Measurements from ENCODE around the gene CHRNB2. TPM values are rescaled to one million over a fixed set of nuclear protein-coding genes. Genes with fewer than 3 reads are reported as not detected.

The CHRNB2 gene
- total and polyA plus RNA-seq, 9 of the 15 experiments (the other 6 are each of a cell fraction or from before 2014, with no cell fraction given): 0.01 TPM; not detected in 8

GRCh38 chr1:154549202-154549770, 18.3 kb upstream of the CHRNB2 start:
- in situ Hi-C loops (cut with MboI): loop anchor here (5.0 kb wide), 1 partner anchor 202 kb away; no protein-coding TSS in a partner anchor
- Histone ChIP-seq H3K9ac (ENCODE audit: insufficient read depth in 1 of 2, low read depth in 2 of 2, low read length in 2 of 2) (no peak overlapping the region), H2AFZ (ENCODE audit: low read depth, low read length) (no peak overlapping the region), H3K79me2 (ENCODE audit: control insufficient read depth, insufficient read depth, low read length) (no peaks in the 10 kb centered on the region), H4K20me1 (replicated peaks; ENCODE audit: control insufficient read depth, insufficient read depth, low read length) (peaks cover 8% of the 10 kb centered on the region; the same call in 1 of the 2 replicates), H3K27ac (ENCODE audit: extremely low read depth, low read depth, low read length) (no peak overlapping the region), H3K36me3 (ENCODE audit: control insufficient read depth, insufficient read depth, low read length) (peaks cover 59% of the 10 kb centered on the region), H3K9me3 (replicated peaks; ENCODE audit: control insufficient read depth, insufficient read depth, low read depth, low read length) (no peaks in the 10 kb centered on the region), H3K27me3 (ENCODE audit: control insufficient read depth in 2 of 2, insufficient read depth in 2 of 2, low read length in 2 of 2) (peaks cover 5 to 8% of the 10 kb centered on the region in 2 experiments; a peak in 3 of 5 replicates), H3K9me1 (ENCODE audit: control insufficient read depth, insufficient read depth, low read length) (no peaks in the 10 kb centered on the region), H3K4me2 (ENCODE audit: insufficient read depth, low read length) (no peak overlapping the region), H3K4me1 (replicated peaks in 1 of 2; ENCODE audit: control insufficient read depth in 2 of 2, insufficient read depth in 2 of 2, low read length in 2 of 2) (no peaks in the 10 kb centered on the region; a peak in 2 of 5 replicates), H3K4me3 (no peak overlapping the region)
- no peak for ATAC-seq
- intact Hi-C loops (cut with micrococcal nuclease): no loop called here
- no peak for DNase-seq (ENCODE audit: extremely low read depth in 1 of 4, low spot score in 3 of 4)
- ChIA-PET CTCF (ENCODE audit: low intra/inter-chr PET ratio) (interaction anchor here (0.6 kb wide), 1 partner anchor 1343 kb away, joined by 3 read pairs; no protein-coding TSS in a partner anchor), POLR2A (interaction anchor here (0.6 to 1.0 kb wide), 3 partner anchors 13 to 494 kb away, joined by 3 read pairs; no protein-coding TSS in a partner anchor)
- 66% methylated on average over 3 of the region's 3 CpGs for WGBS (ENCODE audit: insufficient coverage, low coverage, missing lambda C conversion rate)
- no TSS peak for BruUV-seq (replicated peaks)
- FAIRE-seq: no peak
- TF ChIP-seq RBM15 (IDR thresholded peaks at IDR 0.05; ENCODE audit: insufficient read depth, low read length) (no peak), IFI16 (CRISPR knock-in tag; IDR thresholded peaks at IDR 0.05) (no peak), NR3C1 (CRISPR knock-in tag; IDR thresholded peaks at IDR 0.05) (no peak), TAF7 (tag; IDR thresholded peaks at IDR 0.05) (no peak), TEAD2 (tag; IDR thresholded peaks at IDR 0.05) (no peak), SREBF2 (CRISPR knock-in tag; IDR thresholded peaks at IDR 0.05) (no peak), NFYB (IDR thresholded peaks at IDR 0.05; ENCODE audit: extremely low read depth, insufficient read length) (no peak), CEBPB (tag; IDR thresholded peaks at IDR 0.05) (no peak)
- TF ChIP-seq, protein P1, sequence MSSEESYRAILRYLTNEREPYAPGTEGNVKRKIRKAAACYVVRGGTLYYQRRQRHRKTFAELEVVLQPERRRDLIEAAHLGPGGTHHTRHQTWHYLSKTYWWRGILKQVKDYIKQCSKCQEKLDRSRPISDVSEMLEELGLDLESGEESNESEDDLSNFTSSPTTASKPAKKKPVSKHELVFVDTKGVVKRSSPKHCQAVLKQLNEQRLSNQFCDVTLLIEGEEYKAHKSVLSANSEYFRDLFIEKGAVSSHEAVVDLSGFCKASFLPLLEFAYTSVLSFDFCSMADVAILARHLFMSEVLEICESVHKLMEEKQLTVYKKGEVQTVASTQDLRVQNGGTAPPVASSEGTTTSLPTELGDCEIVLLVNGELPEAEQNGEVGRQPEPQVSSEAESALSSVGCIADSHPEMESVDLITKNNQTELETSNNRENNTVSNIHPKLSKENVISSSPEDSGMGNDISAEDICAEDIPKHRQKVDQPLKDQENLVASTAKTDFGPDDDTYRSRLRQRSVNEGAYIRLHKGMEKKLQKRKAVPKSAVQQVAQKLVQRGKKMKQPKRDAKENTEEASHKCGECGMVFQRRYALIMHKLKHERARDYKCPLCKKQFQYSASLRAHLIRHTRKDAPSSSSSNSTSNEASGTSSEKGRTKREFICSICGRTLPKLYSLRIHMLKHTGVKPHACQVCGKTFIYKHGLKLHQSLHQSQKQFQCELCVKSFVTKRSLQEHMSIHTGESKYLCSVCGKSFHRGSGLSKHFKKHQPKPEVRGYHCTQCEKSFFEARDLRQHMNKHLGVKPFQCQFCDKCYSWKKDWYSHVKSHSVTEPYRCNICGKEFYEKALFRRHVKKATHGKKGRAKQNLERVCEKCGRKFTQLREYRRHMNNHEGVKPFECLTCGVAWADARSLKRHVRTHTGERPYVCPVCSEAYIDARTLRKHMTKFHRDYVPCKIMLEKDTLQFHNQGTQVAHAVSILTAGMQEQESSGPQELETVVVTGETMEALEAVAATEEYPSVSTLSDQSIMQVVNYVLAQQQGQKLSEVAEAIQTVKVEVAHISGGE (CRISPR knock-in tag; IDR thresholded peaks at IDR 0.05): no peak
- TF ChIP-seq, protein P2, sequence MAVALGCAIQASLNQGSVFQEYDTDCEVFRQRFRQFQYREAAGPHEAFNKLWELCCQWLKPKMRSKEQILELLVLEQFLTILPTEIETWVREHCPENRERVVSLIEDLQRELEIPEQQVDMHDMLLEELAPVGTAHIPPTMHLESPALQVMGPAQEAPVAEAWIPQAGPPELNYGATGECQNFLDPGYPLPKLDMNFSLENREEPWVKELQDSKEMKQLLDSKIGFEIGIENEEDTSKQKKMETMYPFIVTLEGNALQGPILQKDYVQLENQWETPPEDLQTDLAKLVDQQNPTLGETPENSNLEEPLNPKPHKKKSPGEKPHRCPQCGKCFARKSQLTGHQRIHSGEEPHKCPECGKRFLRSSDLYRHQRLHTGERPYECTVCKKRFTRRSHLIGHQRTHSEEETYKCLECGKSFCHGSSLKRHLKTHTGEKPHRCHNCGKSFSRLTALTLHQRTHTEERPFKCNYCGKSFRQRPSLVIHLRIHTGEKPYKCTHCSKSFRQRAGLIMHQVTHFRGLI (CRISPR knock-in tag; IDR thresholded peaks at IDR 0.05): no peak
